ENCODE data around the gene TSHZ3.

- no peak for TF ChIP-seq TAF7 (optimal IDR thresholded peaks at IDR 0.05; ENCODE audit: borderline replicate concordance, low read depth, low read length)
- TF ChIP-seq POLR2A (IDR thresholded peaks at IDR 0.05; ENCODE audit: control extremely low read depth in 1 of 2, low read depth in 2 of 2, low read length in 2 of 2): no peak
- TF ChIP-seq GABPA (IDR thresholded peaks at IDR 0.05; ENCODE audit: borderline replicate concordance, insufficient read depth, low read length): no peak
- no peak for TF ChIP-seq TCF12 (IDR thresholded peaks at IDR 0.05; ENCODE audit: low read depth, low read length)
- no peak for TF ChIP-seq KDM1A (IDR thresholded peaks at IDR 0.05; ENCODE audit: borderline replicate concordance, low read length)
- TF ChIP-seq MAFK (IDR thresholded peaks at IDR 0.05; ENCODE audit: low read depth, low read length): no peak
- TF ChIP-seq CTCF (IDR thresholded peaks at IDR 0.05; ENCODE audit: control extremely low read depth in 1 of 3, insufficient read depth in 1 of 3, low read depth in 1 of 3, low read length in 3 of 3): no peak
- no peak for TF ChIP-seq FOSL1 (IDR thresholded peaks at IDR 0.05; ENCODE audit: insufficient read depth, low read depth, low read length)
- no peak for TF ChIP-seq RXRA (IDR thresholded peaks at IDR 0.05; ENCODE audit: insufficient read depth, low read depth, low read length)
- no peak for TF ChIP-seq TEAD4 (IDR thresholded peaks at IDR 0.05; ENCODE audit: low read depth, low read length)
- no peak for TF ChIP-seq TBP (IDR thresholded peaks at IDR 0.05; ENCODE audit: low read depth, low read length)
- TF ChIP-seq POLR2AphosphoS5 (IDR thresholded peaks at IDR 0.05; ENCODE audit: low read depth, low read length): no peak
- TF ChIP-seq EZH2 (IDR thresholded peaks at IDR 0.05; ENCODE audit: low read depth, low read length, severe bottlenecking): no peak
These were observed 80.4 kb downstream of the TSHZ3 start for GRCh38 chr19:31268751-31269383.
